Hepatocyte (in vitro differentiated cells): ENCODE data around the gene LRRC4C. TPM values are rescaled to one million over a fixed set of nuclear protein-coding genes. Genes with fewer than 3 reads are reported as not detected.

Source experiments
- DNase-seq: peaks from one replicate; pipeline ENCODE4 v3.0.0-alpha.2; 2016; ENCODE audit warnings: low spot score
- H2AFZ ChIP-seq: fragments of 200-600 bp; sonication (generic); 2 replicates; pipeline ENCODE4 v1.6.0; 2016; ENCODE audit warnings: antibody characterized with exemption, mild to moderate bottlenecking
- H3K27ac ChIP-seq: fragments of 200-600 bp; sonication (generic); 2 replicates; pipeline ENCODE4 v1.5.1; 2016; ENCODE audit warnings: mild to moderate bottlenecking
- H3K27me3 ChIP-seq: fragments of 200-600 bp; sonication (generic); 2 replicates; pipeline ENCODE4 v1.6.1; 2016
- H3K36me3 ChIP-seq: fragments of 200-600 bp; sonication (generic); replicated peaks from 2 replicates; pipeline ENCODE4 v1.5.1; 2016; ENCODE audit warnings: low read depth; ENCODE audit not compliant: insufficient read depth
- H3K4me1 ChIP-seq: fragments of 200-600 bp; sonication (generic); 2 replicates; pipeline ENCODE4 v1.5.1; 2016; ENCODE audit warnings: mild to moderate bottlenecking, moderate library complexity; ENCODE audit not compliant: insufficient read depth
- H3K4me2 ChIP-seq: fragments of 200-600 bp; sonication (generic); 2 replicates; pipeline ENCODE4 v1.6.0; 2016
- H3K4me3 ChIP-seq: fragments of 200-600 bp; sonication (generic); 2 replicates; pipeline ENCODE4 v1.5.1; 2016; ENCODE audit warnings: mild to moderate bottlenecking
- H3K79me2 ChIP-seq: fragments of 200-600 bp; sonication (generic); 2 replicates; pipeline ENCODE4 v1.6.0; 2017; ENCODE audit warnings: mild to moderate bottlenecking
- H3K9me2 ChIP-seq: fragments of 200-600 bp; sonication (generic); replicated peaks from 2 replicates; pipeline ENCODE4 v1.6.0; 2017; ENCODE audit warnings: mild to moderate bottlenecking; ENCODE audit not compliant: insufficient read depth
- H3K9me3 ChIP-seq: fragments of 200-600 bp; sonication (generic); 2 replicates; pipeline ENCODE4 v1.5.1; 2016; ENCODE audit warnings: low read depth, mild to moderate bottlenecking
- H4K20me1 ChIP-seq: fragments of 200-600 bp; sonication (generic); 2 replicates; pipeline ENCODE4 v1.6.0; 2016; ENCODE audit warnings: mild to moderate bottlenecking; ENCODE audit not compliant: insufficient read depth, poor library complexity, severe bottlenecking
- EZH2 ChIP-seq: fragments of 200-600 bp; sonication (generic); IDR thresholded peaks from 2 replicates; pipeline ENCODE4 v1.6.1; 2016; ENCODE audit warnings: antibody characterized with exemption, mild to moderate bottlenecking, borderline replicate concordance
- EZH2phosphoT487 ChIP-seq: fragments of 200-600 bp; sonication (generic); IDR thresholded peaks from one replicate; pipeline ENCODE4 v1.6.1; 2018; ENCODE audit warnings: antibody characterized with exemption, mild to moderate bottlenecking, low read depth, moderate library complexity; ENCODE audit not compliant: unreplicated experiment, severe bottlenecking
- WGBS: methylation state at CpG from one replicate; pipeline ENCODE4 v1.1.6; 2016; ENCODE audit warnings: low lambda C conversion rate; ENCODE audit errors: missing lambda C conversion rate; 5-methylcytosine and 5-hydroxymethylcytosine counted together
- polyA plus RNA-seq: library from polyadenylated mRNA; unstranded; fragments of >200 nt; fragmentation: Nextera tagmentation; extraction: Ambion mirVana; gene quantifications from 2 replicates; pipeline ENCODE4 v1.2.1, GENCODE V29; 2016
- total RNA-seq: library from RNA; depleted of rRNA; stranded (reverse); fragments of >200 nt; gene quantifications from 2 replicates; pipeline ENCODE4 v1.2.3, GENCODE V29; 2014
- TF ChIP-seq, protein P1 (sequence below): fragments of 200-600 bp; sonication (generic); IDR thresholded peaks from 2 replicates; pipeline ENCODE4 v1.5.1; 2016; ENCODE audit warnings: antibody characterized with exemption, mild to moderate bottlenecking; ENCODE audit not compliant: poor library complexity

The LRRC4C gene
- total and polyA plus RNA-seq, 2 experiments from 2014 or later: 1.1 to 3.1 TPM

DNA sequence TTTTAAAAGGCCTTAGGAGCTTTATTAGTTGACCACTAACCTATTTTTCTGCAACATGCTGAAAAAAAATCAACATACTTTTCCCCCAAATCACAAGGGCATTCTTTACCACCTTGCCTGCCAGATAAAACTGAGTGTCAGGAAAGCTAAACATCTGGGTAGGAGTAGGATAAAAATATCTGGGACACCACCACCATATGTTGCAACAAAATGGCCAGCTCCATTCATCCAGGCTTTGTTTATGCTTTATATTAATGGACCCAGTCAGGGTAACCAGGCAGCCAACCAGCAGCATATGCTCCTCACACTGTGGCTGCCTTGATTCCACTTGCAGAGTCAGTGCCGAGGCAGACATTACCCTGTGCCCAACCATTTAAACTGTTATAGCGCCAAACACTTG is 1024.5 kb downstream of the LRRC4C start:
- Histone ChIP-seq H4K20me1 (no peaks in the 10 kb centered on the region), H3K9me3 (no peaks in the 10 kb centered on the region), H3K27ac (no peak overlapping the region), H3K27me3 (no peaks in the 10 kb centered on the region), H3K4me3 (no peak overlapping the region), H3K4me2 (no peak overlapping the region), H2AFZ (no peak overlapping the region), H3K4me1 (no peaks in the 10 kb centered on the region), H3K9me2 (no peaks in the 10 kb centered on the region), H3K36me3 (no peaks in the 10 kb centered on the region), H3K79me2 (no peaks in the 10 kb centered on the region)
- TF ChIP-seq EZH2: no peak
- TF ChIP-seq, protein P1, sequence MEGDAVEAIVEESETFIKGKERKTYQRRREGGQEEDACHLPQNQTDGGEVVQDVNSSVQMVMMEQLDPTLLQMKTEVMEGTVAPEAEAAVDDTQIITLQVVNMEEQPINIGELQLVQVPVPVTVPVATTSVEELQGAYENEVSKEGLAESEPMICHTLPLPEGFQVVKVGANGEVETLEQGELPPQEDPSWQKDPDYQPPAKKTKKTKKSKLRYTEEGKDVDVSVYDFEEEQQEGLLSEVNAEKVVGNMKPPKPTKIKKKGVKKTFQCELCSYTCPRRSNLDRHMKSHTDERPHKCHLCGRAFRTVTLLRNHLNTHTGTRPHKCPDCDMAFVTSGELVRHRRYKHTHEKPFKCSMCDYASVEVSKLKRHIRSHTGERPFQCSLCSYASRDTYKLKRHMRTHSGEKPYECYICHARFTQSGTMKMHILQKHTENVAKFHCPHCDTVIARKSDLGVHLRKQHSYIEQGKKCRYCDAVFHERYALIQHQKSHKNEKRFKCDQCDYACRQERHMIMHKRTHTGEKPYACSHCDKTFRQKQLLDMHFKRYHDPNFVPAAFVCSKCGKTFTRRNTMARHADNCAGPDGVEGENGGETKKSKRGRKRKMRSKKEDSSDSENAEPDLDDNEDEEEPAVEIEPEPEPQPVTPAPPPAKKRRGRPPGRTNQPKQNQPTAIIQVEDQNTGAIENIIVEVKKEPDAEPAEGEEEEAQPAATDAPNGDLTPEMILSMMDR: no peak
- TF ChIP-seq EZH2phosphoT487: no peak
- 90% methylated on average over 2 of the region's 2 CpGs for WGBS
- DNase-seq: no peak

DNA sequence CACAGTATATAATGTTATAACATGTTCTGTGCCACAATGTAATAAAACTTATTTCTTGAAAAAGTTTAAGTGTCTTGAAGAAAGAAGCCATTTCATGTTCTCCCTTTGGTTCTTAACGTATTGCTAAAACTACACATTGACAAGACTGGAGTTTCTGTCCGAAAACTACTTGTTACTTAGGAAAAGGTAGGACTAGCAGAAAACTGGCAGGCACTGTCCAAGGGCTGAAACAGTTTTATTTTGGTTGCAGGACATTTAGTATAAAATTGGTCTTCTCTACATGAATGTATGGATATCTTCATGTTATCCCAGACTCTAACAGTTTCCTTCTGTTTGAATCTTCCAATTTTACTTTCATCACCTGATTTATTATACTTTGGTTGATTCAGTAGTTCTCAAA is 1027.1 kb downstream of the LRRC4C start:
- H3K9me3 ChIP-seq: no peaks in the 10 kb centered on the region
- TF ChIP-seq, protein P1: no peak
- TF ChIP-seq EZH2phosphoT487 (no peak), EZH2 (no peak)
- H3K4me1 ChIP-seq: no peaks in the 10 kb centered on the region
- no peaks in the 10 kb centered on the region for H3K79me2 ChIP-seq
- H4K20me1 ChIP-seq: no peaks in the 10 kb centered on the region
- H2AFZ ChIP-seq: no peak overlapping the region
- no peak overlapping the region for H3K27ac ChIP-seq
- H3K9me2 ChIP-seq: no peaks in the 10 kb centered on the region
- no peaks in the 10 kb centered on the region for H3K36me3 ChIP-seq
- H3K4me3 ChIP-seq: no peak overlapping the region
- no peak for DNase-seq
- no peaks in the 10 kb centered on the region for H3K27me3 ChIP-seq
- no peak overlapping the region for H3K4me2 ChIP-seq
- 92% methylated on average over 2 of the region's 2 CpGs for WGBS

DNA sequence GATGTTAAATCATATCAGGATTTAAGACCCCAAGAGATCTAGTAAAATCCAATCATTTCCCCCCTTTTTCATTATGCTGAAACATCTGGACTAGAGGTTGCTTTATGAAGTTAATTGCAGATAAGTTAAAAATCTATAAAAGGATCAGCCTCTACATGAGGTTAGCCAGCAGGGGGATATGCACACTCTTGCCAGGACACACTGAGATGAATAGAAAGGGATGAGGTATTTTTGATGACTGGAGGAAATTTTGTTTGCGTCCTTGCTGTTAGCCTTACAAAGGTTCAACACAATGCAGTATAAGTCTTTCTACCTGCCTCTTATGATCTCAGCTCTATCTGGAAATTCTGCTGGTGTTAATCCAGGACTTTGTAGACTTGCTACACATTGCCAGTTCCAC is 1034.3 kb downstream of the LRRC4C start:
- no peaks in the 10 kb centered on the region for H3K36me3 ChIP-seq
- no peak for DNase-seq
- no peak overlapping the region for H3K4me3 ChIP-seq
- no peak overlapping the region for H3K27ac ChIP-seq
- no peaks in the 10 kb centered on the region for H4K20me1 ChIP-seq
- H3K27me3 ChIP-seq: no peaks in the 10 kb centered on the region
- no peaks in the 10 kb centered on the region for H3K4me1 ChIP-seq
- 95% methylated on average over 1 of the region's 1 CpG for WGBS
- no peak for TF ChIP-seq EZH2phosphoT487
- TF ChIP-seq EZH2: no peak
- TF ChIP-seq, protein P1: no peak
- H3K9me3 ChIP-seq: no peaks in the 10 kb centered on the region
- no peak overlapping the region for H2AFZ ChIP-seq
- H3K4me2 ChIP-seq: no peak overlapping the region
- H3K79me2 ChIP-seq: no peaks in the 10 kb centered on the region
- no peaks in the 10 kb centered on the region for H3K9me2 ChIP-seq

DNA sequence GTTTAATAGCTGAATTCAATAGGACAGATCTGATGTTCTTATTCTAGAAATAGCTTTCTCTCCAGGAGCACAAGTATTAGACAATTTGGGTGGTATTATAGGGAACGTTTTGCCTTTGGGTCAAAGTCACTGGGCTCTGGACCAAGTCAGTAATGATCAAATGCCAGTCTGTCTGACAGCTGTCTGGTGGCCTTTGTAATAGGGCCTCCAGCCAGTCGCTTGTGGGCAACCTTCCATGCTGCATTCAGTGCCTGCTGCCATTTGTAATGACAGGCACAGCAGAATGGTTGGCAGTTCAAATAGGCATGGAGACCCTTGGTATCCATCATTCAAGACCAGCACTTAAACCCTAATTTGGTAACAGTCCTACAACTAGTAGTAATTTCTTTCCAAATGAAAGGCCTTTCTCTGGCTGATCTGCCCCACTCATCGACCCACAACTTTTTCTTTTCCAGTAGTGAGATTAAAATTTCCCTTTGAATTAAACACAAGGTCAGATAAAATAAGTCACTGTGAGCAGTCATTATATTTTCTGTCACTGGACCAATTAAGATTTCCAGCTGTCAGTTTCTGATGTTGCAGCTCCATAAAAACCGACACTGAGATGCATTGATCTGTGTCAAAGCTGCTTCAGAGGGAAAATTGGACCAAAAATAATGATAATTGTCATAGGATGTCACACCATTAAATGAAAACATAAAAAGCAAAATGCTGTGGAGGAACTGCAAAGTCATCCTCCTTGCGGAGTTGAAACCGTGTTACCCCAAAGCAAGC is 1038.1 kb downstream of the LRRC4C start:
- no peaks in the 10 kb centered on the region for H3K27me3 ChIP-seq
- no peak overlapping the region for H3K27ac ChIP-seq
- H3K4me3 ChIP-seq: no peak overlapping the region
- TF ChIP-seq EZH2 (no peak), EZH2phosphoT487 (no peak)
- TF ChIP-seq, protein P1: no peak
- H3K4me2 ChIP-seq: no peak overlapping the region
- H3K9me3 ChIP-seq: no peaks in the 10 kb centered on the region
- WGBS: 90% methylated on average over 6 of the region's 6 CpGs
- no peaks in the 10 kb centered on the region for H3K79me2 ChIP-seq
- H3K4me1 ChIP-seq: no peaks in the 10 kb centered on the region
- no peaks in the 10 kb centered on the region for H3K36me3 ChIP-seq
- H3K9me2 ChIP-seq: no peaks in the 10 kb centered on the region
- H2AFZ ChIP-seq: no peak overlapping the region
- H4K20me1 ChIP-seq: no peaks in the 10 kb centered on the region
- DNase-seq: no peak
